ENCODE data around the gene GORAB. TPM values are rescaled to one million over a fixed set of nuclear protein-coding genes. Genes with fewer than 3 reads are reported as not detected.
A peak's percentile ranks its signal among the peaks of the same experiment; 100 is the strongest.

The GORAB gene
- polyA plus RNA-seq, 1 of the 3 experiments (the other 2 are of a cell fraction), result 10.5 TPM

- Histone ChIP-seq H2AFZ (ENCODE audit: low read depth) (no peak overlapping the region), H3K9me3 (peaks cover 5% of the 10 kb centered on the region; the same call in 1 of the 2 replicates), H3K4me3 (ENCODE audit: low read depth in 2 of 2, low read length in 1 of 2) (no peak overlapping the region), H3K36me3 (replicated peaks in 1 of 2; ENCODE audit: control insufficient read depth in 1 of 2, insufficient read depth in 2 of 2, low read length in 1 of 2) (no peaks in the 10 kb centered on the region), H3K79me2 (ENCODE audit: insufficient read depth) (no peaks in the 10 kb centered on the region), H3F3A (replicated peaks; ENCODE audit: insufficient read depth) (peaks cover 14% of the 10 kb centered on the region), H3K4me2 (peak overlapping the region; percentile 36; the same call in 1 of the 2 replicates), H3K9ac (no peak overlapping the region), H3K4me1 (ENCODE audit: control insufficient read depth in 1 of 2, insufficient read depth in 2 of 2, low read depth in 1 of 2, low read length in 1 of 2) (peaks cover 0 to 16% of the 10 kb centered on the region in 2 experiments; a peak in 2 of 4 replicates), H4K20me1 (ENCODE audit: insufficient read depth) (no peaks in the 10 kb centered on the region), H3K27me3 (ENCODE audit: insufficient read depth) (no peaks in the 10 kb centered on the region), H3K27ac (ENCODE audit: low read depth in 2 of 2, low read length in 1 of 2) (peak overlapping the region in 1 of 2 experiments; percentile 71; a peak in 3 of 4 replicates), H3K9me2 (no peaks in the 10 kb centered on the region)
- TF ChIP-seq GABPA (IDR thresholded peaks at IDR 0.05; ENCODE audit: low read depth) (no peak), FOXM1 (IDR thresholded peaks at IDR 0.05; ENCODE audit: low read depth) (no peak), MXI1 (IDR thresholded peaks at IDR 0.05; ENCODE audit: low read depth, low read length) (no peak), EP300 (IDR thresholded peaks at IDR 0.05; ENCODE audit: borderline replicate concordance in 1 of 2, low read depth in 1 of 2, low read length in 1 of 2) (0 out of 4 replicates have a peak, but pooled peaks of 1 of the 2 experiments have one; percentile 7), GATA2 (CRISPR knock-in tag; IDR thresholded peaks at IDR 0.05) (no peak), FOSL2 (IDR thresholded peaks at IDR 0.05; ENCODE audit: borderline replicate concordance, low read depth) (peak; percentile 35; the same call in 1 of the 2 replicates), TEAD4 (IDR thresholded peaks at IDR 0.05; ENCODE audit: borderline replicate concordance, insufficient read depth) (no peak), CHD2 (IDR thresholded peaks at IDR 0.05; ENCODE audit: low read length, partially characterized antibody) (no peak), SMC3 (IDR thresholded peaks at IDR 0.05; ENCODE audit: low read depth, low read length) (no peak), CTCF (IDR thresholded peaks at IDR 0.05) (no peak), MEF2A (IDR thresholded peaks at IDR 0.05; ENCODE audit: borderline replicate concordance, low read depth) (peak; percentile 87), FOXJ3 (CRISPR knock-in tag; IDR thresholded peaks at IDR 0.05) (no peak), POLR2AphosphoS5 (IDR thresholded peaks at IDR 0.05; ENCODE audit: low read depth, low read length) (no peak), RAD21 (IDR thresholded peaks at IDR 0.05; ENCODE audit: low read length) (no peak), PBX3 (IDR thresholded peaks at IDR 0.05) (no peak), RCOR1 (IDR thresholded peaks at IDR 0.05; ENCODE audit: low read length) (no peak), ZBTB33 (IDR thresholded peaks at IDR 0.05; ENCODE audit: borderline replicate concordance, low read depth) (no peak), TCF12 (IDR thresholded peaks at IDR 0.05) (no peak), NFIC (IDR thresholded peaks at IDR 0.05; ENCODE audit: borderline replicate concordance) (no peak), SIN3A (IDR thresholded peaks at IDR 0.05; ENCODE audit: borderline replicate concordance, low read depth, low read length) (no peak), ELF1 (IDR thresholded peaks at IDR 0.05) (no peak), YY1 (IDR thresholded peaks at IDR 0.05; ENCODE audit: low read depth) (no peak), RXRA (IDR thresholded peaks at IDR 0.05; ENCODE audit: borderline replicate concordance, low read depth) (no peak)
- TF ChIP-seq, protein P1, sequence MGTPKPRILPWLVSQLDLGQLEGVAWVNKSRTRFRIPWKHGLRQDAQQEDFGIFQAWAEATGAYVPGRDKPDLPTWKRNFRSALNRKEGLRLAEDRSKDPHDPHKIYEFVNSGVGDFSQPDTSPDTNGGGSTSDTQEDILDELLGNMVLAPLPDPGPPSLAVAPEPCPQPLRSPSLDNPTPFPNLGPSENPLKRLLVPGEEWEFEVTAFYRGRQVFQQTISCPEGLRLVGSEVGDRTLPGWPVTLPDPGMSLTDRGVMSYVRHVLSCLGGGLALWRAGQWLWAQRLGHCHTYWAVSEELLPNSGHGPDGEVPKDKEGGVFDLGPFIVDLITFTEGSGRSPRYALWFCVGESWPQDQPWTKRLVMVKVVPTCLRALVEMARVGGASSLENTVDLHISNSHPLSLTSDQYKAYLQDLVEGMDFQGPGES (IDR thresholded peaks at IDR 0.05; ENCODE audit: low read depth, low read length), result no peak
- CTCF ChIA-PET, result no interaction called here
- POLR2A ChIA-PET, result no interaction called here
- DNase-seq, result no peak
These were observed 11.4 kb upstream of the GORAB start for GRCh38 chr1:170520601-170521000.
